HEK293 (cell line): ENCODE results near the gene ERCC1.

Experiments used
- GLIS1 ChIP-seq: fragments of 450-650 bp; formaldehyde crosslinking; IDR thresholded peaks from 2 replicates; pipeline ENCODE4 v1.5.1; 2016; ENCODE audit warnings: missing biosample characterization, missing genetic modification characterization
- PRDM1 ChIP-seq: fragments of 450-650 bp; formaldehyde crosslinking; IDR thresholded peaks from 2 replicates; pipeline ENCODE4; 2016; ENCODE audit warnings: missing biosample characterization, missing genetic modification characterization
- SCRT2 ChIP-seq: fragments of 450-650 bp; formaldehyde crosslinking; IDR thresholded peaks from 2 replicates; pipeline ENCODE4 v1.5.1; 2016; ENCODE audit warnings: missing biosample characterization, missing genetic modification characterization
- TCF7L2 ChIP-seq: IDR thresholded peaks from 2 replicates; pipeline ENCODE4 v1.6.1; 2011; ENCODE audit warnings: low read depth, mild to moderate bottlenecking, inconsistent platforms, low read length, moderate library complexity, borderline replicate concordance
- YY1 ChIP-seq: fragments of 450-650 bp; formaldehyde crosslinking; IDR thresholded peaks from 2 replicates; pipeline ENCODE4 v1.5.1; 2018; ENCODE audit warnings: missing biosample characterization, missing genetic modification characterization
- ZEB2 ChIP-seq: fragments of 450-650 bp; formaldehyde crosslinking; IDR thresholded peaks from 2 replicates; pipeline ENCODE4 v1.5.1; 2016; ENCODE audit warnings: missing biosample characterization, missing genetic modification characterization
- ZNF239 ChIP-seq: fragments of 450-650 bp; formaldehyde crosslinking; IDR thresholded peaks from 2 replicates; pipeline ENCODE4 v1.5.1; 2016; ENCODE audit warnings: missing biosample characterization, missing genetic modification characterization
- TF ChIP-seq, protein P1 (sequence below): fragments of 450-650 bp; formaldehyde crosslinking; IDR thresholded peaks from 2 replicates; pipeline ENCODE4 v1.5.1; 2017; ENCODE audit warnings: missing biosample characterization, missing genetic modification characterization
- TF ChIP-seq, protein P2 (sequence below): fragments of 450-650 bp; formaldehyde crosslinking; IDR thresholded peaks from 2 replicates; pipeline ENCODE4 v1.5.1; 2016; ENCODE audit warnings: missing biosample characterization, missing genetic modification characterization

DNA sequence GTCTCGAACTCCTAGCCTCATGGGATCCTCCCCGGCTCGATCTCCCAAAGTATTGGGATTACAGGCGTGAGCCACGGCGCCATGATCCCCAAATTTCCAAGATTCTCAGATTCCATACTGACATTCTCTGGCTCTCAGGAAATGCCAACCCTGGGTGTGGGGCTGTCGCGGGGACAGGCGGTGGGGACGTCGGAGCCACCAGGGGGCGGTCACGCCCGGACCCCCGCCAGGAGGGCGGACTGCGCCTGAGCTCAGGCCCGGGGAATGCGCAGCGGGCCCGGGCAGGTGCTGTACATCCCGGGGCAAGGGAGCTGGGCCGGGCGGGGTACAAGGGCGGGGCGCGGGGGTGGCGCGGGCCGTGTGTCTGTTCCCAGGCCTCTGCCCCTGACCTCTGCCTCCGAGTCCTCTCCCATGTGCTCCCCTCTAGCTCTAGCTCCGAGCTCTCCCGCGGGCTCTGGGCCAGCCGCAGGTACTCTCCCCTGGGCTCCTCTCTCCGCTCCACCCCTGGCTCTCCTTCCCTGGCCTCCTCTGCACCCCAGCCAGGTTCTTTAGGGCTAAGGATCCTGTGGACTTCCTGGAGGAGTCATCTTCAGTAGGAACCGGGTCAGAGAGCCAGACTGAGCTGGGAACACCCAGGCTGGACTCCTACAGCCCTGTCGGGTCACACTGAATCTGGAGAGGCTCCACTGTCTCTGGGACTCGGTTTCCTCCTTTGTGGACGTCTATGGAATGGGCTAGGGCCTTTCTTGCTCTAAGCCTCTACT is 21.2 kb downstream of the ERCC1 start:
- TF ChIP-seq, protein P1, sequence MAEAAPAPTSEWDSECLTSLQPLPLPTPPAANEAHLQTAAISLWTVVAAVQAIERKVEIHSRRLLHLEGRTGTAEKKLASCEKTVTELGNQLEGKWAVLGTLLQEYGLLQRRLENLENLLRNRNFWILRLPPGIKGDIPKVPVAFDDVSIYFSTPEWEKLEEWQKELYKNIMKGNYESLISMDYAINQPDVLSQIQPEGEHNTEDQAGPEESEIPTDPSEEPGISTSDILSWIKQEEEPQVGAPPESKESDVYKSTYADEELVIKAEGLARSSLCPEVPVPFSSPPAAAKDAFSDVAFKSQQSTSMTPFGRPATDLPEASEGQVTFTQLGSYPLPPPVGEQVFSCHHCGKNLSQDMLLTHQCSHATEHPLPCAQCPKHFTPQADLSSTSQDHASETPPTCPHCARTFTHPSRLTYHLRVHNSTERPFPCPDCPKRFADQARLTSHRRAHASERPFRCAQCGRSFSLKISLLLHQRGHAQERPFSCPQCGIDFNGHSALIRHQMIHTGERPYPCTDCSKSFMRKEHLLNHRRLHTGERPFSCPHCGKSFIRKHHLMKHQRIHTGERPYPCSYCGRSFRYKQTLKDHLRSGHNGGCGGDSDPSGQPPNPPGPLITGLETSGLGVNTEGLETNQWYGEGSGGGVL = no peak
- TF ChIP-seq, protein P2, sequence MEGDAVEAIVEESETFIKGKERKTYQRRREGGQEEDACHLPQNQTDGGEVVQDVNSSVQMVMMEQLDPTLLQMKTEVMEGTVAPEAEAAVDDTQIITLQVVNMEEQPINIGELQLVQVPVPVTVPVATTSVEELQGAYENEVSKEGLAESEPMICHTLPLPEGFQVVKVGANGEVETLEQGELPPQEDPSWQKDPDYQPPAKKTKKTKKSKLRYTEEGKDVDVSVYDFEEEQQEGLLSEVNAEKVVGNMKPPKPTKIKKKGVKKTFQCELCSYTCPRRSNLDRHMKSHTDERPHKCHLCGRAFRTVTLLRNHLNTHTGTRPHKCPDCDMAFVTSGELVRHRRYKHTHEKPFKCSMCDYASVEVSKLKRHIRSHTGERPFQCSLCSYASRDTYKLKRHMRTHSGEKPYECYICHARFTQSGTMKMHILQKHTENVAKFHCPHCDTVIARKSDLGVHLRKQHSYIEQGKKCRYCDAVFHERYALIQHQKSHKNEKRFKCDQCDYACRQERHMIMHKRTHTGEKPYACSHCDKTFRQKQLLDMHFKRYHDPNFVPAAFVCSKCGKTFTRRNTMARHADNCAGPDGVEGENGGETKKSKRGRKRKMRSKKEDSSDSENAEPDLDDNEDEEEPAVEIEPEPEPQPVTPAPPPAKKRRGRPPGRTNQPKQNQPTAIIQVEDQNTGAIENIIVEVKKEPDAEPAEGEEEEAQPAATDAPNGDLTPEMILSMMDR (tag by site-specific recombination) = 0 out of 2 replicates have a peak, but pooled peaks have one; percentile 22
- TF ChIP-seq YY1 (tag by site-specific recombination) = no peak
- TF ChIP-seq GLIS1 (tag by site-specific recombination) = peak; percentile 83
- peak; percentile 22; the same call in 1 of the 2 replicates for TF ChIP-seq ZEB2 (tag by site-specific recombination)
- TF ChIP-seq TCF7L2 = no peak
- no peak for TF ChIP-seq PRDM1 (tag by site-specific recombination)
- no peak for TF ChIP-seq SCRT2 (tag by site-specific recombination)
- TF ChIP-seq ZNF239 (tag by site-specific recombination) = no peak
